Measurements from ENCODE around the gene PLAAT4.
"Not testable (repeated sequence)": the region's sequence is repeated elsewhere in the genome, so short reads cannot be mapped to it uniquely, and the experiment has no call there.

PLAAT4 gene

GRCh38 chr11:63527667-63528066 is 8.9 kb upstream of the PLAAT4 start:
- Histone ChIP-seq H2AFZ (ENCODE audit: low read depth, low read length) (no peak overlapping the region), H3K27ac (ENCODE audit: low read length) (no peak overlapping the region), H4K20me1 (ENCODE audit: insufficient read depth, low read length) (no peaks in the 10 kb centered on the region), H3K9me3 (ENCODE audit: insufficient read depth, low read length, severe bottlenecking) (peaks cover 9% of the 10 kb centered on the region), H3K4me1 (ENCODE audit: insufficient read depth, low read length) (peaks cover 12% of the 10 kb centered on the region), H3K4me2 (ENCODE audit: insufficient read depth, low read length) (no peak overlapping the region), H3K79me2 (ENCODE audit: insufficient read depth, low read length) (no peaks in the 10 kb centered on the region), H3K9ac (ENCODE audit: low read depth, low read length) (no peak overlapping the region), H3K27me3 (ENCODE audit: insufficient read depth, low read length, poor library complexity) (no peaks in the 10 kb centered on the region), H3K4me3 (ENCODE audit: low read depth in 1 of 2, low read length in 2 of 2) (no peak overlapping the region), H3K36me3 (ENCODE audit: insufficient read depth, low read length) (no peaks in the 10 kb centered on the region)
- DNase-seq (no peak), ATAC-seq (ENCODE audit: insufficient read depth, low read depth) (no peak)
- TF ChIP-seq CTCF (IDR thresholded peaks at IDR 0.05; ENCODE audit: borderline replicate concordance, extremely low read depth, low read length, poor library complexity, severe bottlenecking) (no peak), EZH2 (IDR thresholded peaks at IDR 0.05; ENCODE audit: borderline replicate concordance, low read depth, low read length, severe bottlenecking) (no peak)

- not testable (repeated sequence) for H3K79me2 ChIP-seq (ENCODE audit: insufficient read depth, low read length); ATAC-seq (ENCODE audit: insufficient read depth, low read depth); H3K9me3 ChIP-seq (ENCODE audit: insufficient read depth, low read length, severe bottlenecking); DNase-seq; H3K36me3 ChIP-seq (ENCODE audit: insufficient read depth, low read length); H3K4me2 ChIP-seq (ENCODE audit: insufficient read depth, low read length); H2AFZ ChIP-seq (ENCODE audit: low read depth, low read length); H3K27ac ChIP-seq (ENCODE audit: low read length); H3K27me3 ChIP-seq (ENCODE audit: insufficient read depth, low read length, poor library complexity); H3K9ac ChIP-seq (ENCODE audit: low read depth, low read length); H3K4me3 ChIP-seq (ENCODE audit: low read depth in 1 of 2, low read length in 2 of 2); H4K20me1 ChIP-seq (ENCODE audit: insufficient read depth, low read length)
- peaks cover 12% of the 10 kb centered on the region for H3K4me1 ChIP-seq (ENCODE audit: insufficient read depth, low read length)
Measured at GRCh38 chr11:63528156-63528555, 8.5 kb upstream of the PLAAT4 start.

- H3K4me2 ChIP-seq (ENCODE audit: insufficient read depth, low read length); ATAC-seq (ENCODE audit: insufficient read depth, low read depth); H3K4me3 ChIP-seq (ENCODE audit: low read depth in 1 of 2, low read length in 2 of 2); H3K79me2 ChIP-seq (ENCODE audit: insufficient read depth, low read length); H3K9me3 ChIP-seq (ENCODE audit: insufficient read depth, low read length, severe bottlenecking); H3K27me3 ChIP-seq (ENCODE audit: insufficient read depth, low read length, poor library complexity); H4K20me1 ChIP-seq (ENCODE audit: insufficient read depth, low read length); H3K36me3 ChIP-seq (ENCODE audit: insufficient read depth, low read length); H3K27ac ChIP-seq (ENCODE audit: low read length); H3K9ac ChIP-seq (ENCODE audit: low read depth, low read length); DNase-seq: not testable (repeated sequence)
- Histone ChIP-seq H2AFZ (ENCODE audit: low read depth, low read length) (peak overlapping the region; percentile 19; the same call in 1 of the 2 replicates), H3K4me1 (ENCODE audit: insufficient read depth, low read length) (peaks cover 12% of the 10 kb centered on the region)
Measured at GRCh38 chr11:63528729-63529278, 7.8 kb upstream of the PLAAT4 start.

- DNase-seq; H3K36me3 ChIP-seq (ENCODE audit: insufficient read depth, low read length); H2AFZ ChIP-seq (ENCODE audit: low read depth, low read length); H3K9ac ChIP-seq (ENCODE audit: low read depth, low read length); H3K27ac ChIP-seq (ENCODE audit: low read length); H3K27me3 ChIP-seq (ENCODE audit: insufficient read depth, low read length, poor library complexity); ATAC-seq (ENCODE audit: insufficient read depth, low read depth); H3K79me2 ChIP-seq (ENCODE audit: insufficient read depth, low read length); H3K4me2 ChIP-seq (ENCODE audit: insufficient read depth, low read length); H3K9me3 ChIP-seq (ENCODE audit: insufficient read depth, low read length, severe bottlenecking); H4K20me1 ChIP-seq (ENCODE audit: insufficient read depth, low read length); H3K4me3 ChIP-seq (ENCODE audit: low read depth in 1 of 2, low read length in 2 of 2): not testable (repeated sequence)
- peaks cover 12% of the 10 kb centered on the region for H3K4me1 ChIP-seq (ENCODE audit: insufficient read depth, low read length)
Measured at GRCh38 chr11:63529373-63529772, 7.2 kb upstream of the PLAAT4 start.

- no peaks in the 10 kb centered on the region for H3K36me3 ChIP-seq (ENCODE audit: insufficient read depth, low read length)
- H3K27me3 ChIP-seq (ENCODE audit: insufficient read depth, low read length, poor library complexity): no peaks in the 10 kb centered on the region
- no peak overlapping the region for H3K9ac ChIP-seq (ENCODE audit: low read depth, low read length)
- no peak overlapping the region for H3K4me2 ChIP-seq (ENCODE audit: insufficient read depth, low read length)
- ATAC-seq (ENCODE audit: insufficient read depth, low read depth) (no peak), DNase-seq (no peak)
- no peaks in the 10 kb centered on the region for H3K79me2 ChIP-seq (ENCODE audit: insufficient read depth, low read length)
- no peak overlapping the region for H2AFZ ChIP-seq (ENCODE audit: low read depth, low read length)
- TF ChIP-seq EZH2 (IDR thresholded peaks at IDR 0.05; ENCODE audit: borderline replicate concordance, low read depth, low read length, severe bottlenecking): no peak
- TF ChIP-seq CTCF (IDR thresholded peaks at IDR 0.05; ENCODE audit: borderline replicate concordance, extremely low read depth, low read length, poor library complexity, severe bottlenecking): no peak
- no peak overlapping the region for H3K4me3 ChIP-seq (ENCODE audit: low read depth in 1 of 2, low read length in 2 of 2)
- no peak overlapping the region for H3K27ac ChIP-seq (ENCODE audit: low read length)
- H3K9me3 ChIP-seq (ENCODE audit: insufficient read depth, low read length, severe bottlenecking): no peaks in the 10 kb centered on the region
- H4K20me1 ChIP-seq (ENCODE audit: insufficient read depth, low read length): no peaks in the 10 kb centered on the region
- peaks cover 14% of the 10 kb centered on the region for H3K4me1 ChIP-seq (ENCODE audit: insufficient read depth, low read length)
Measured at GRCh38 chr11:63530021-63530420, 6.6 kb upstream of the PLAAT4 start.

- H3K9ac ChIP-seq (ENCODE audit: low read depth, low read length); H3K4me2 ChIP-seq (ENCODE audit: insufficient read depth, low read length); H3K27me3 ChIP-seq (ENCODE audit: insufficient read depth, low read length, poor library complexity); H3K36me3 ChIP-seq (ENCODE audit: insufficient read depth, low read length); H3K4me3 ChIP-seq (ENCODE audit: low read depth in 1 of 2, low read length in 2 of 2); H3K9me3 ChIP-seq (ENCODE audit: insufficient read depth, low read length, severe bottlenecking); H4K20me1 ChIP-seq (ENCODE audit: insufficient read depth, low read length); H3K79me2 ChIP-seq (ENCODE audit: insufficient read depth, low read length): not testable (repeated sequence)
- Histone ChIP-seq H3K4me1 (ENCODE audit: insufficient read depth, low read length) (peaks cover 23% of the 10 kb centered on the region), H2AFZ (ENCODE audit: low read depth, low read length) (peak overlapping the region; percentile 54), H3K27ac (ENCODE audit: low read length) (peak overlapping the region; percentile 12; the same call in 1 of the 2 replicates)
- peak; percentile 79 for DNase-seq
- peak; percentile 99 for ATAC-seq (ENCODE audit: insufficient read depth, low read depth)
Measured at GRCh38 chr11:63531074-63531792, 5.4 kb upstream of the PLAAT4 start.
